Stimulated activated CD8-positive, alpha-beta memory T cell treated with anti-CD3 and anti-CD28 coated beads, Interleukin-15, amount 100 ng/mL, for 4 hours (primary cell): ENCODE measurements around the gene LGI4.

Experiments used
- DNase-seq, 2 donors: peaks; one replicate each; pipeline ENCODE4 v3.0.0-alpha.2; 2020; ENCODE audit warnings: low read depth in 2 of 2

Gene LGI4

GRCh38 chr19:35134601-35135242 lies at the start of gene LGI4:
TSS of gene LGI4 (minus strand) at chr19:35135059. CDS start at chr19:35134680, 379 bp downstream.
- DNase-seq, result no peak

GRCh38 chr19:35184267-35184666 lies 49.4 kb upstream of the LGI4 start:
- no peak for DNase-seq

- DNase-seq, result no peak
Measured at GRCh38 chr19:35181387-35181786, 46.5 kb upstream of the LGI4 start.

GRCh38 chr19:35179830-35180229 lies 45.0 kb upstream of the LGI4 start:
- no peak for DNase-seq

GRCh38 chr19:35178701-35179100 lies 43.8 kb upstream of the LGI4 start:
- no peak for DNase-seq

- DNase-seq, result no peak
Measured at GRCh38 chr19:35177377-35178274, 42.8 kb upstream of the LGI4 start.

GRCh38 chr19:35176181-35176570 lies 41.3 kb upstream of the LGI4 start:
- DNase-seq, result no peak

- DNase-seq, result no peak
Measured at GRCh38 chr19:35174226-35174625, 39.4 kb upstream of the LGI4 start.

- DNase-seq, result no peak
Measured at GRCh38 chr19:35171730-35172129, 36.9 kb upstream of the LGI4 start.

GRCh38 chr19:35170359-35171061 lies 35.7 kb upstream of the LGI4 start:
- no peak for DNase-seq

GRCh38 chr19:35169221-35169995 lies 34.5 kb upstream of the LGI4 start:
- no peak for DNase-seq

GRCh38 chr19:35168196-35168595 lies 33.3 kb upstream of the LGI4 start:
- no peak for DNase-seq

GRCh38 chr19:35167251-35168119 lies 32.6 kb upstream of the LGI4 start:
- no peak for DNase-seq

- no peak for DNase-seq
Measured at GRCh38 chr19:35166100-35167063, 31.5 kb upstream of the LGI4 start.

- no peak for DNase-seq
Measured at GRCh38 chr19:35165200-35166058, 30.6 kb upstream of the LGI4 start.

- no peak for DNase-seq
Measured at GRCh38 chr19:35164418-35164817, 29.6 kb upstream of the LGI4 start.

GRCh38 chr19:35162471-35163326 lies 27.8 kb upstream of the LGI4 start:
- no peak for DNase-seq

- DNase-seq, result no peak
Measured at GRCh38 chr19:35161434-35161743, 26.5 kb upstream of the LGI4 start.
